Measurements from ENCODE around the gene WWOX. TPM values are rescaled to one million over a fixed set of nuclear protein-coding genes. Genes with fewer than 3 reads are reported as not detected.

Gene WWOX
- total RNA-seq, 1 experiment from 2014 or later = 15.6 TPM

- no peak overlapping the region for H2BK120ac ChIP-seq (ENCODE audit: low read depth, low read length, poor library complexity, severe bottlenecking)
- no peak overlapping the region for H2BK15ac ChIP-seq (ENCODE audit: low read depth, low read length)
- H3K27me3 ChIP-seq (ENCODE audit: insufficient read depth, low read length) = no peaks in the 10 kb centered on the region
- H3K14ac ChIP-seq (ENCODE audit: insufficient read depth, low read length) = no peak overlapping the region
- no peak overlapping the region for H4K5ac ChIP-seq (ENCODE audit: insufficient read length, low read depth, low read length)
- H3K4ac ChIP-seq (ENCODE audit: low read depth, low read length) = no peak overlapping the region
- H2AK5ac ChIP-seq (ENCODE audit: insufficient read length, low read length) = no peak overlapping the region
- no CpG with 5 or more reads among the region's 5 CpGs for WGBS (ENCODE audit: extremely low coverage, insufficient read length, low lambda C conversion rate)
- H3K4me1 ChIP-seq (ENCODE audit: insufficient read depth, low read length) = no peaks in the 10 kb centered on the region
- H3T11ph ChIP-seq (ENCODE audit: low read length) = no peak overlapping the region
- H3K79me1 ChIP-seq (ENCODE audit: insufficient read depth, low read depth, low read length, poor library complexity, severe bottlenecking) = no peaks in the 10 kb centered on the region
- Mint-ChIP-seq H3K36me3 (ENCODE audit: insufficient read depth in 1 of 3, low read depth in 3 of 3) (peaks cover 0 to 8% (median 7%) of the 10 kb centered on the region in 3 experiments; a peak in 5 of 7 replicates), H3K4me3 (no peak overlapping the region), H3K9me3 (peaks cover 11 to 14% of the 10 kb centered on the region in 2 experiments; a peak in 4 of 5 replicates), H3K27ac (no peak overlapping the region), H3K4me1 (0 out of 4 replicates have a peak, but pooled peaks cover 0 to 3% of the 10 kb centered on the region in 2 experiments), H3K27me3 (ENCODE audit: low read depth) (no peaks in the 10 kb centered on the region)
- no peak overlapping the region for H3K9ac ChIP-seq (ENCODE audit: extremely low read depth, insufficient read length, low read length)
- H3K23ac ChIP-seq (ENCODE audit: insufficient read length, low read depth, low read length) = no peak overlapping the region
- H3K23me2 ChIP-seq (ENCODE audit: insufficient read length, low read depth, low read length, poor library complexity, severe bottlenecking) = no peaks in the 10 kb centered on the region
- H4K91ac ChIP-seq (ENCODE audit: insufficient read length, low read depth, low read length) = no peak overlapping the region
- no peak overlapping the region for H2BK12ac ChIP-seq (ENCODE audit: insufficient read length, low read depth, low read length)
- no peak overlapping the region for H4K8ac ChIP-seq (replicated peaks; ENCODE audit: insufficient read length, low read depth, low read length)
- H3K79me2 ChIP-seq (ENCODE audit: insufficient read depth, low read length) = no peaks in the 10 kb centered on the region
- no peak for DNase-seq
- H3K9me3 ChIP-seq (ENCODE audit: control insufficient read depth, low read depth, low read length) = no peaks in the 10 kb centered on the region
- TF ChIP-seq, protein P1, sequence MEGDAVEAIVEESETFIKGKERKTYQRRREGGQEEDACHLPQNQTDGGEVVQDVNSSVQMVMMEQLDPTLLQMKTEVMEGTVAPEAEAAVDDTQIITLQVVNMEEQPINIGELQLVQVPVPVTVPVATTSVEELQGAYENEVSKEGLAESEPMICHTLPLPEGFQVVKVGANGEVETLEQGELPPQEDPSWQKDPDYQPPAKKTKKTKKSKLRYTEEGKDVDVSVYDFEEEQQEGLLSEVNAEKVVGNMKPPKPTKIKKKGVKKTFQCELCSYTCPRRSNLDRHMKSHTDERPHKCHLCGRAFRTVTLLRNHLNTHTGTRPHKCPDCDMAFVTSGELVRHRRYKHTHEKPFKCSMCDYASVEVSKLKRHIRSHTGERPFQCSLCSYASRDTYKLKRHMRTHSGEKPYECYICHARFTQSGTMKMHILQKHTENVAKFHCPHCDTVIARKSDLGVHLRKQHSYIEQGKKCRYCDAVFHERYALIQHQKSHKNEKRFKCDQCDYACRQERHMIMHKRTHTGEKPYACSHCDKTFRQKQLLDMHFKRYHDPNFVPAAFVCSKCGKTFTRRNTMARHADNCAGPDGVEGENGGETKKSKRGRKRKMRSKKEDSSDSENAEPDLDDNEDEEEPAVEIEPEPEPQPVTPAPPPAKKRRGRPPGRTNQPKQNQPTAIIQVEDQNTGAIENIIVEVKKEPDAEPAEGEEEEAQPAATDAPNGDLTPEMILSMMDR (conservative IDR thresholded peaks at IDR 0.05) = no peak
- no peak overlapping the region for H3K18ac ChIP-seq (ENCODE audit: insufficient read length, low read depth, low read length)
- no peak overlapping the region for H3K56ac ChIP-seq (ENCODE audit: insufficient read length, low read depth, low read length)
- H3K4me2 ChIP-seq (ENCODE audit: insufficient read depth, insufficient read length, low read length) = no peak overlapping the region
- no peak overlapping the region for H2AFZ ChIP-seq (ENCODE audit: low read length)
- H2BK5ac ChIP-seq (ENCODE audit: insufficient read length, low read length) = no peak overlapping the region
- no peaks in the 10 kb centered on the region for H4K20me1 ChIP-seq (ENCODE audit: control insufficient read depth, insufficient read depth, insufficient read length)
- no peak overlapping the region for H2BK20ac ChIP-seq (ENCODE audit: low read depth, low read length, poor library complexity, severe bottlenecking)
- no peak overlapping the region for H3K27ac ChIP-seq (ENCODE audit: insufficient read length, low read depth, low read length)
Measured at GRCh38 chr16:79128706-79129105, 1029.3 kb downstream of the WWOX start.
